GM12891 (cell line): ENCODE measurements around the gene TGFBR3.

Experiments used
- DNase-seq: peaks from one replicate; pipeline ENCODE4 v3.0.0; 2011; ENCODE audit warnings: low spot score; ENCODE audit not compliant: insufficient read length
- FAIRE-seq: peaks from 2 replicates; lab custom pipeline; 2011; peaks lifted over from hg19 to GRCh38; lab: Jason Lieb, UNC
- PAX5 ChIP-seq: IDR thresholded peaks from 2 replicates; pipeline ENCODE4 v1.6.1; 2011; ENCODE audit warnings: low read length, moderate library complexity, mild to moderate bottlenecking; ENCODE audit not compliant: insufficient read depth, severe bottlenecking
- POLR2A ChIP-seq: IDR thresholded peaks from 2 replicates; pipeline ENCODE4 v1.6.1; 2011; ENCODE audit warnings: low read depth, low read length, control low read depth
- POLR2AphosphoS5 ChIP-seq: IDR thresholded peaks from 2 replicates; pipeline ENCODE4 v1.6.1; 2011; ENCODE audit warnings: low read depth, low read length, control low read depth
- POU2F2 ChIP-seq: IDR thresholded peaks from 2 replicates; pipeline ENCODE4 v1.6.1; 2011; ENCODE audit warnings: low read depth, mild to moderate bottlenecking, control low read depth, low read length, moderate library complexity
- SPI1 ChIP-seq: IDR thresholded peaks from 2 replicates; pipeline ENCODE4 v1.6.1; 2011; ENCODE audit warnings: low read depth, low read length, control low read depth
- TAF1 ChIP-seq: IDR thresholded peaks from 2 replicates; pipeline ENCODE4 v1.6.1; 2011; ENCODE audit warnings: low read depth, low read length, control low read depth

TGFBR3 gene

GRCh38 chr1:91872559-91873081 is 13.3 kb downstream of the TGFBR3 start:
- FAIRE-seq (peak; percentile 72), DNase-seq (no peak)
- TF ChIP-seq POU2F2, result no peak
- TF ChIP-seq PAX5, result no peak
- no peak for TF ChIP-seq TAF1
- TF ChIP-seq SPI1, result no peak

- no peak for DNase-seq
- no peak for TF ChIP-seq POLR2AphosphoS5
- no peak for TF ChIP-seq PAX5
- no peak for TF ChIP-seq TAF1
- TF ChIP-seq SPI1, result no peak
- TF ChIP-seq POU2F2, result no peak
- no peak for TF ChIP-seq POLR2A
- no peak for FAIRE-seq
These were observed 14.0 kb downstream of the TGFBR3 start for GRCh38 chr1:91872000-91872399.

GRCh38 chr1:91870322-91870721 is 15.6 kb downstream of the TGFBR3 start:
- TF ChIP-seq POLR2A (no peak), TAF1 (no peak), SPI1 (no peak), PAX5 (no peak), POLR2AphosphoS5 (no peak), POU2F2 (no peak)
- FAIRE-seq, result no peak

GRCh38 chr1:91866425-91866824 is 19.5 kb downstream of the TGFBR3 start:
- no peak for FAIRE-seq
- no peak for TF ChIP-seq POLR2AphosphoS5
- TF ChIP-seq PAX5, result no peak
- TF ChIP-seq POLR2A, result no peak
- no peak for TF ChIP-seq SPI1
- TF ChIP-seq POU2F2, result no peak
- TF ChIP-seq TAF1, result no peak
- DNase-seq, result no peak

More at GRCh38 chr1:91870322-91870721, 15.6 kb downstream of the TGFBR3 start:
- DNase-seq, result no peak

GRCh38 chr1:91864017-91864700 is 21.8 kb downstream of the TGFBR3 start:
- FAIRE-seq (peak; percentile 58), DNase-seq (no peak)

GRCh38 chr1:91863498-91863897 is 22.5 kb downstream of the TGFBR3 start:
- no peak for FAIRE-seq
- no peak for DNase-seq
- no peak for TF ChIP-seq POLR2AphosphoS5
- no peak for TF ChIP-seq PAX5
- TF ChIP-seq POLR2A, result no peak
- TF ChIP-seq TAF1, result no peak
- TF ChIP-seq SPI1, result no peak
- TF ChIP-seq POU2F2, result no peak

More at GRCh38 chr1:91864017-91864700, 21.8 kb downstream of the TGFBR3 start:
- TF ChIP-seq TAF1 (no peak), SPI1 (peak; percentile 67)

GRCh38 chr1:91862120-91862519 is 23.8 kb downstream of the TGFBR3 start:
- DNase-seq (no peak), FAIRE-seq (no peak)
- no peak for TF ChIP-seq TAF1
- no peak for TF ChIP-seq POLR2AphosphoS5
- TF ChIP-seq PAX5, result no peak
- no peak for TF ChIP-seq POLR2A
- no peak for TF ChIP-seq SPI1
- TF ChIP-seq POU2F2, result no peak

- DNase-seq, result no peak
- no peak for FAIRE-seq
- TF ChIP-seq POLR2AphosphoS5 (no peak), POU2F2 (no peak), TAF1 (no peak), SPI1 (no peak)
These were observed 28.3 kb downstream of the TGFBR3 start for GRCh38 chr1:91857557-91858239.

- FAIRE-seq, result no peak
- no peak for DNase-seq
These were observed 29.0 kb downstream of the TGFBR3 start for GRCh38 chr1:91856996-91857395.

More at GRCh38 chr1:91856996-91857395, 29.0 kb downstream of the TGFBR3 start:
- TF ChIP-seq SPI1 (no peak), POLR2A (no peak), POLR2AphosphoS5 (no peak), PAX5 (no peak), TAF1 (no peak), POU2F2 (no peak)
